ENCODE measurements around the gene BCAS1. TPM values are rescaled to one million over a fixed set of nuclear protein-coding genes. Genes with fewer than 3 reads are reported as not detected.

BCAS1 gene
- total RNA-seq, 1 donor, result 0.84 TPM

- no peaks in the 10 kb centered on the region for H3K27me3 ChIP-seq (ENCODE audit: insufficient read depth, low read length)
- H3K4me1 ChIP-seq (ENCODE audit: insufficient read depth, low read length), result peaks cover 5% of the 10 kb centered on the region
- no peaks in the 10 kb centered on the region for H3K9me3 ChIP-seq (ENCODE audit: low read depth, low read length)
- no peak overlapping the region for H3K4me3 ChIP-seq (ENCODE audit: low read length)
Measured at GRCh38 chr20:53954723-53955658, 115.4 kb downstream of the BCAS1 start.

DNA sequence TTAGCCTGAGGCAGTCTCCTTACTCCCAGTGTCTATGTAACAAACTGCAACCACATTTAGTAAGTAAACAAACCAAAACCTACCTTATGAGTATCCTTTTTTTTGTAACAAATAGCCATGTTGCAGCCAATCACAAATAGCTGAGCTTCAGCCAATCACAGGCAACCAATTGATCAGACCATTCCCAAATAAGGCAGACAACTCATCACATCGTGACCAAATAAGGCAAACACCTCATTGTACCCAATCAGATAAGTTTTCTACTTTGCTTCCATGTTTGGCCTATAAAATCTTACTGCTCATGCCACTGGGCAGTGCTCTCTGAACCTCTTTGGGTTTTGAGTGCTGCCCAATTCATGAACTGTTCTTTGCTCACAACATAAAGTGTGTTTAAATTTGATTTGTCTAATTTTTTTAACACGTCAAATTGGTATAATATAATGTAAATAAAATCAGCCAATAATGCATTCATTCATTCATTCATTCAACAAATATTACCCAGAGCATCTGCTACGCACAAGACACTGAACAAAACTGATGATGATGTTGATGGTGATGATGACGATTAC is 117.8 kb downstream of the BCAS1 start:
- H3K27me3 ChIP-seq (ENCODE audit: insufficient read depth, low read length), result no peaks in the 10 kb centered on the region

GRCh38 chr20:53950578-53950977 is 119.8 kb downstream of the BCAS1 start:
- no peaks in the 10 kb centered on the region for H3K27me3 ChIP-seq (ENCODE audit: insufficient read depth, low read length)
- H3K4me3 ChIP-seq (ENCODE audit: low read length), result no peak overlapping the region
- peaks cover 26% of the 10 kb centered on the region for H3K4me1 ChIP-seq (ENCODE audit: insufficient read depth, low read length)
- no peaks in the 10 kb centered on the region for H3K9me3 ChIP-seq (ENCODE audit: low read depth, low read length)

More for the DNA sequence above, 117.8 kb downstream of the BCAS1 start:
- no peak overlapping the region for H3K4me3 ChIP-seq (ENCODE audit: low read length)
- H3K4me1 ChIP-seq (ENCODE audit: insufficient read depth, low read length), result peaks cover 26% of the 10 kb centered on the region
- no peaks in the 10 kb centered on the region for H3K9me3 ChIP-seq (ENCODE audit: low read depth, low read length)

GRCh38 chr20:53950031-53950430 is 120.4 kb downstream of the BCAS1 start:
- Histone ChIP-seq H3K4me1 (ENCODE audit: insufficient read depth, low read length) (peaks cover 26% of the 10 kb centered on the region), H3K4me3 (ENCODE audit: low read length) (no peak overlapping the region), H3K27me3 (ENCODE audit: insufficient read depth, low read length) (no peaks in the 10 kb centered on the region), H3K9me3 (ENCODE audit: low read depth, low read length) (no peaks in the 10 kb centered on the region)

DNA sequence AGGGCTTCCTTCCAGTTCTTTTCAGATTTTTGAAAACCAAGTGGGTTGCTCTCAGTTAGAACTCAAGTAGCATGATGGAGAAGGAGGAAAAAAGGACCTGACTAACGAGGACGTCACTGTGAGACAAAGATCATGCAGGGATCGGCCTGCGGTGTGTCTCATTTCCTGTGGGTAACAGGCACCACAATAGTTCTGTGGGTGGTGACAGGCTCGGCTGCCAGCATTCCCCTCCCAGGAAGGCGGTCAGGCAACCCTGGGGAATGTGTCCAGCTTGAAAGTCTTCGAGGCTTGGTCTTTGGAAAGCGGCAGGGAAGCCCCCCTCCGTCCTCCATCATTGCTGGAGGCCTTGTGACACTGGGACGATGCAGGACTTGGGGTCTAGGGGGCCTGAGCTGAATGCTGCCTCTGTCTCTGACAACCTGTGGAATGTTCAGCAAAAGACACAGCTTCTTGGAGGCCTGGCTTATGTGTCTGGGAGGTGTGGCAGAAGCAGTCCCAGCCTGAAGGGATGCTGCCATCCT is 121.0 kb downstream of the BCAS1 start:
- Histone ChIP-seq H3K4me3 (ENCODE audit: low read length) (no peak overlapping the region), H3K4me1 (ENCODE audit: insufficient read depth, low read length) (peaks cover 26% of the 10 kb centered on the region), H3K27me3 (ENCODE audit: insufficient read depth, low read length) (no peaks in the 10 kb centered on the region), H3K9me3 (ENCODE audit: low read depth, low read length) (no peaks in the 10 kb centered on the region)

GRCh38 chr20:53948383-53949318 is 121.7 kb downstream of the BCAS1 start:
- Histone ChIP-seq H3K4me1 (ENCODE audit: insufficient read depth, low read length) (peaks cover 33% of the 10 kb centered on the region), H3K9me3 (ENCODE audit: low read depth, low read length) (no peaks in the 10 kb centered on the region), H3K4me3 (ENCODE audit: low read length) (no peak overlapping the region), H3K27me3 (ENCODE audit: insufficient read depth, low read length) (no peaks in the 10 kb centered on the region)

DNA sequence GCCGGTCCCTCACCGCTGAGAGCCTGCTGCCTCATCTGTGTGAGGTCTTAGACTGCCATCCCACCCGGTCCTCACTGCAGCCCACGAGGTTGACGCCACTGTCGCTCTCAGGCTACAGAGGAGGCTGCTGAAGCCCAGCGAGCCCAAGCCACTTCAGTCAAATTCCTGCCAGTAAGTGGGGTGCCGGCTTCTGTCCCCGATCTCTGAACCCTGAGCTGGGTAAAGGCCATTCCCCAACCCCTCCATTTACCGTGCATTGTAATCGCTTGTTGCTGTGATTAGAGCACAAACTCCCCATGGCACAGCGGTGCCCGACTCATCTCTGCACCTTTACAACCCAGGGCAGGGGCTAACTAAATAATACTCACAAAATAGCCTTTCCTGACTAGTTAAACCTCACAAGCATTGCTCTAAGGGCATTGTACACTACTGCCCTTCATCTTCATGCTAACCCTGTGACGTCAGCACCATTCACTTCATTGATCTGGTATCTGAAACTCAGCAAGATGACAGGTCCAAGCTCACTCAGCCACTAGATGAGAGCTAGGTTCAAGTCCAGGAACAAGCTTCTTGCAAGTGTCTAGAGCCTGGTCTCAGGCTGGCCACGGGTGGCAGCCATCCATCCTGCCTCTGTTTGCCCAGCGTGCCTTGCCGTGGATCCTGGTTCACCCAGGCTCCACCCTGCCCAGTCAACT is 122.7 kb downstream of the BCAS1 start:
- Histone ChIP-seq H3K27me3 (ENCODE audit: insufficient read depth, low read length) (no peaks in the 10 kb centered on the region), H3K9me3 (ENCODE audit: low read depth, low read length) (no peaks in the 10 kb centered on the region), H3K4me3 (ENCODE audit: low read length) (no peak overlapping the region), H3K4me1 (ENCODE audit: insufficient read depth, low read length) (peaks cover 40% of the 10 kb centered on the region)

- H3K4me3 ChIP-seq (ENCODE audit: low read length), result no peak overlapping the region
- no peaks in the 10 kb centered on the region for H3K9me3 ChIP-seq (ENCODE audit: low read depth, low read length)
- H3K27me3 ChIP-seq (ENCODE audit: insufficient read depth, low read length), result no peaks in the 10 kb centered on the region
- H3K4me1 ChIP-seq (ENCODE audit: insufficient read depth, low read length), result peaks cover 54% of the 10 kb centered on the region
Measured at GRCh38 chr20:53946106-53946505, 124.3 kb downstream of the BCAS1 start.

GRCh38 chr20:53945478-53945877 is 124.9 kb downstream of the BCAS1 start:
- no peak overlapping the region for H3K4me3 ChIP-seq (ENCODE audit: low read length)
- H3K4me1 ChIP-seq (ENCODE audit: insufficient read depth, low read length), result peaks cover 60% of the 10 kb centered on the region
- no peaks in the 10 kb centered on the region for H3K9me3 ChIP-seq (ENCODE audit: low read depth, low read length)
- H3K27me3 ChIP-seq (ENCODE audit: insufficient read depth, low read length), result no peaks in the 10 kb centered on the region

GRCh38 chr20:53944796-53945195 is 125.6 kb downstream of the BCAS1 start:
- Histone ChIP-seq H3K27me3 (ENCODE audit: insufficient read depth, low read length) (no peaks in the 10 kb centered on the region), H3K9me3 (ENCODE audit: low read depth, low read length) (no peaks in the 10 kb centered on the region), H3K4me1 (ENCODE audit: insufficient read depth, low read length) (peaks cover 60% of the 10 kb centered on the region), H3K4me3 (ENCODE audit: low read length) (no peak overlapping the region)

DNA sequence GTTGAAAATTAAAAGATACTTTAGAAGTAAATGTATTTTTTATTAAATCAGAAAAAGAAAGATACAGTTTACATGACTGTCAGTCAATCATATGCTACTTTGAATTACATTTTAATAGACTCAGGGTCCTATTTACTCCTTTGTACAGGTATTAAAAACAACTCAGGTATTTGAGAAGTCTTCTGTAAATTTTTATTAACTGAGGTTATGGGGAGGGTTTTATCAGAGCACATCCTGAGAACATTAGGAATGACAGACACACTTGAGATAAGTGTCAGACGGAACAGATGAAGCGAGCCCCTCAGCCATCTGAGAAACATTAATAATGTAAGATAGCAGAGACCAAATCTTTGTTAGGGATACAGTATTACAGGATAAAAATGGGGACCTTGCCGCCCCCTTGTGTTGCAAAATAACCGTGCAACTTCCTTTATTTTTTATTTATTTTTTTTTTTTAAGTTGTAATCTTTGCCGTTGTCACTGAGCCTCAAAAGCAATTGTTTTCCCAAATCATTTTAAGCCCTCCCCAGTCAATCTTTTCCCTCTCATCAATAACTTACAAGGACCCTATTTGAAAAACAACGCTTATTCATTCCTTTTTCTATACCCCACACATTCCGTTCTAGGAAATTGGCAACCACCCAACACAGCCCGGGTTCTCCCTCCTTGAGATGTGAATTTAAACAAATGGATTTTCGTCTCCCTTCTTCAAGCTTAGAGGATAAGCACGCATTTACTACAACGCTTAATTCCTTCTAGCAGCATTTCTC is 126.7 kb downstream of the BCAS1 start:
- peaks cover 60% of the 10 kb centered on the region for H3K4me1 ChIP-seq (ENCODE audit: insufficient read depth, low read length)
- no peak overlapping the region for H3K4me3 ChIP-seq (ENCODE audit: low read length)
- H3K9me3 ChIP-seq (ENCODE audit: low read depth, low read length), result no peaks in the 10 kb centered on the region
- H3K27me3 ChIP-seq (ENCODE audit: insufficient read depth, low read length), result no peaks in the 10 kb centered on the region

DNA sequence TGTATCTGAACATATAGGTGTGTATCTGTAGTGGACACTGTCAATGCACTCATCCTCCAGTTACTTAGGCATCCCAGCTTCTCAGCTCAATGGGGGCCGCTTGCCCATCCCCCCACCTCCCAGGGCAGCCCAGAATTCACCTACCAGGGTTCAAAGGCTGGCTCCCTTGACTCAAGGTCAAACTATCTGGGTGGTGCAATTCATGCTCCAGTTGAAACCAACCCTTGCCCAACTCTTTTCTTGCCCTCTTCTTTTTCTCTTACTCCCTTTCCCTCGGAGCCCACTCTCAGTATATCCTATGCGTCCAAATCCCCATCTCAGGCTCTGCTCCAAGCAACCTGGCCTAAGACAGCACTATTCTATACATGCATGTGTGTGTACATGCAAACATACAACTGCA is 127.4 kb downstream of the BCAS1 start:
- Histone ChIP-seq H3K9me3 (ENCODE audit: low read depth, low read length) (no peaks in the 10 kb centered on the region), H3K27me3 (ENCODE audit: insufficient read depth, low read length) (no peaks in the 10 kb centered on the region), H3K4me1 (ENCODE audit: insufficient read depth, low read length) (peaks cover 60% of the 10 kb centered on the region), H3K4me3 (ENCODE audit: low read length) (no peak overlapping the region)

DNA sequence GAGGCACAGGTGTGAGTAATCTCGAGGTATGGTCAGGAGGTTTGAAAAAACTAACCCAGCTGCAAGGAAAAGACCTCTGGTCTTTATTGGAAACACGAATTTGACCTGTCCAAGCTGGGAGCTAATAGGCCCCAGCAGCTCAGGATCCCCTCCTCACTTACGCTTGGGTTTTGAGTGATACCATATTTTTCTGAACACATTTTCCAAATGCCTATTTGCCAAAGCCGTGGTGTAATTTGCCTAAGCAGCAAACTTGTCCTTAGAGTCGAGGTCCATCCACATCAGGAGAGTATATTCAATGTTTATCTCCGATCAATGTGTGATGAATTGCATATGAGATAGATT is 128.0 kb downstream of the BCAS1 start:
- Histone ChIP-seq H3K27me3 (ENCODE audit: insufficient read depth, low read length) (no peaks in the 10 kb centered on the region), H3K9me3 (ENCODE audit: low read depth, low read length) (no peaks in the 10 kb centered on the region), H3K4me1 (ENCODE audit: insufficient read depth, low read length) (peaks cover 65% of the 10 kb centered on the region), H3K4me3 (ENCODE audit: low read length) (no peak overlapping the region)
